ENCODE measurements around the gene OVCH1. TPM values are rescaled to one million over a fixed set of nuclear protein-coding genes. Genes with fewer than 3 reads are reported as not detected.

OVCH1 gene
- total RNA-seq, 1 experiment from 2014 or later: not detected

- H4K8ac ChIP-seq (replicated peaks; ENCODE audit: insufficient read length, low read depth, low read length): no peak overlapping the region
- Mint-ChIP-seq H3K4me3 (no peak overlapping the region), H3K27me3 (ENCODE audit: low read depth) (no peaks in the 10 kb centered on the region), H3K9me3 (peaks cover 9 to 11% of the 10 kb centered on the region in 2 experiments; a peak in 4 of 5 replicates), H3K36me3 (ENCODE audit: insufficient read depth in 1 of 3, low read depth in 3 of 3) (peaks cover 0 to 4% (median under 1%) of the 10 kb centered on the region in 3 experiments; a peak in 3 of 7 replicates), H3K4me1 (no peaks in the 10 kb centered on the region), H3K27ac (no peak overlapping the region)
- no peak overlapping the region for H3K27ac ChIP-seq (ENCODE audit: insufficient read length, low read depth, low read length)
- no peaks in the 10 kb centered on the region for H4K20me1 ChIP-seq (ENCODE audit: control insufficient read depth, insufficient read depth, insufficient read length)
- no peak overlapping the region for H3K9ac ChIP-seq (ENCODE audit: extremely low read depth, insufficient read length, low read length)
- no peak overlapping the region for H3K4ac ChIP-seq (ENCODE audit: low read depth, low read length)
- no peak overlapping the region for H2AFZ ChIP-seq (ENCODE audit: low read length)
- H3K9me3 ChIP-seq (ENCODE audit: control insufficient read depth, low read depth, low read length): no peaks in the 10 kb centered on the region
- no peak for TF ChIP-seq CTCF (conservative IDR thresholded peaks at IDR 0.05)
- no peaks in the 10 kb centered on the region for H3K27me3 ChIP-seq (ENCODE audit: insufficient read depth, low read length)
- H3K4me1 ChIP-seq (ENCODE audit: insufficient read depth, low read length): no peaks in the 10 kb centered on the region
- no peak overlapping the region for H2BK20ac ChIP-seq (ENCODE audit: low read depth, low read length, poor library complexity, severe bottlenecking)
- H3K14ac ChIP-seq (ENCODE audit: insufficient read depth, low read length): no peak overlapping the region
- H2BK5ac ChIP-seq (ENCODE audit: insufficient read length, low read length): no peak overlapping the region
- no peak overlapping the region for H3K18ac ChIP-seq (ENCODE audit: insufficient read length, low read depth, low read length)
- DNase-seq: no peak
- no peak overlapping the region for H2BK12ac ChIP-seq (ENCODE audit: insufficient read length, low read depth, low read length)
- no CpG with 5 or more reads among the region's 4 CpGs for WGBS (ENCODE audit: extremely low coverage, insufficient read length, low lambda C conversion rate)
- H3T11ph ChIP-seq (ENCODE audit: low read length): no peak overlapping the region
- H3K23me2 ChIP-seq (ENCODE audit: insufficient read length, low read depth, low read length, poor library complexity, severe bottlenecking): no peaks in the 10 kb centered on the region
- no peak overlapping the region for H3K56ac ChIP-seq (ENCODE audit: insufficient read length, low read depth, low read length)
- H2BK120ac ChIP-seq (ENCODE audit: low read depth, low read length, poor library complexity, severe bottlenecking): no peak overlapping the region
- no peak overlapping the region for H3K4me2 ChIP-seq (ENCODE audit: insufficient read depth, insufficient read length, low read length)
- no peak overlapping the region for H3K23ac ChIP-seq (ENCODE audit: insufficient read length, low read depth, low read length)
- H4K5ac ChIP-seq (ENCODE audit: insufficient read length, low read depth, low read length): no peak overlapping the region
- H4K91ac ChIP-seq (ENCODE audit: insufficient read length, low read depth, low read length): no peak overlapping the region
- no peaks in the 10 kb centered on the region for H3K79me2 ChIP-seq (ENCODE audit: insufficient read depth, low read length)
- no peak overlapping the region for H2AK5ac ChIP-seq (ENCODE audit: insufficient read length, low read length)
- H3K79me1 ChIP-seq (ENCODE audit: insufficient read depth, low read depth, low read length, poor library complexity, severe bottlenecking): no peaks in the 10 kb centered on the region
- H2BK15ac ChIP-seq (ENCODE audit: low read depth, low read length): no peak overlapping the region
These were observed 91.9 kb downstream of the OVCH1 start for GRCh38 chr12:29405561-29405960.
